Mucosa of gallbladder (tissue), 1 donor: Measurements from ENCODE around the gene NKPD1. TPM values are rescaled to one million over a fixed set of nuclear protein-coding genes. Genes with fewer than 3 reads are reported as not detected.
A peak's percentile ranks its signal among the peaks of the same experiment; 100 is the strongest.
"Not testable (repeated sequence)": the region's sequence is repeated elsewhere in the genome, so short reads cannot be mapped to it uniquely, and the experiment has no call there.

Experiments
- DNase-seq: peaks from one replicate; pipeline ENCODE4 v3.0.0-alpha.2; 2020; ENCODE audit warnings: low spot score
- total RNA-seq: library from RNA; stranded (reverse); gene quantifications from one replicate; pipeline ENCODE4 v1.2.1, GENCODE V29; 2021
- donor health status: DM: no; HTN: no; CAD: no.

NKPD1 gene
- total RNA-seq, 1 donor from 2014 or later = 0.52 TPM

DNA sequence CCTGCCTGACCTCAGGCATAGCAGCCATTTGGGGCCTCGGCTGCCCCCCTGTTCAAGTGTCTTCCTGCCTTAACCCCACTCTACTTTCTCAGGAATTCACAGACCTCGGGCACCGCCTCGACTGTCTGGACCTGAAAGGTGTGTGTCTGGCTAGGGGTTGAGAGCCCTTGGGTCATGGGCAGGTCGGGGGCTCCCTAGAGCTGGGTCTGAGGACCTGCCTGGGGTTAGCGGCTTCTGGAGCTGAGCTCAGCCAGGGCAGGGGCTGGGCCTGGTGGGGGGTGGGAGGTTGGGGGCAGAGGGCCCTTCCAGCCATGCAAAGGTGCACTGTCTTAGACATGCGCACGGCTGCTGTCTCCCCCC is 20.7 kb downstream of the NKPD1 start:
- DNase-seq = no peak

GRCh38 chr19:45139286-45140143 is 21.3 kb downstream of the NKPD1 start:
- DNase-seq = no peak

- DNase-seq = no peak
These were observed 22.5 kb downstream of the NKPD1 start for GRCh38 chr19:45138303-45138751.

- DNase-seq = no peak
These were observed 23.5 kb downstream of the NKPD1 start for GRCh38 chr19:45137179-45137761.

GRCh38 chr19:45136507-45137178 is 24.1 kb downstream of the NKPD1 start:
- no peak for DNase-seq

DNA sequence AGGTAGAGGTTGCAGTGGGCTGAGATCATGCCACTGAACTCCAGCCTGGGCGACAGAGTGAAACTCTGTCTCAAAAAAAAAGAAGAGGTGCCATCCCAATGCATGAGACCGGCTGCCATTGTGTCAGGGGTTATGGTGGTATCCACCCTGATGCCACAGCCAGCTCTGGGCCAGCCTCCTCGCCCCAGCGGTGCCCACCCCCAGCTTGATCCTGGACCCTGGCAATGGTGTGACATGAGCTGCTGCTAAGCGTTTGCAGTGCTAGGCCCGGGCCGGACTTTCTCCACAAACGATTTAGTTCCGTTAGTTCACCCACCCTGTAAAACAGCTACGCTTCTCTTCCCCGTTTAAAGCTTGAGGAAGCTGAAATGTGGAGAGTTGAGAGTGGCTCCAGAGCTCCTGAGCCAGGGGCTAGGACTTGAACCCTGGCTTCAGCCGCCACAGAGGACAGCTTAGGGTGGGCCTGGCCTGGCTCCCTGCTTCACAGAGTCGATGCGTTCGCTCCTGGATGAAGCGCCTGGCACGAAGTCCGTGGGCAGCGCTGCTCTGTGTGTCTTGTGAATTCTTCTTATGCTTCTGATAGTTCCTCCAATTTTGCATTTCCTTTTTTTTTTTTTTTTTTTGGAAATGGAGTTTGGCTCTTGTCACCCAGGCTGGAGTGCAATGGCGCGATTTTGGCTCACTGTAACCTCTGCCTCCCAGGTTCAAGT is 25.5 kb downstream of the NKPD1 start:
- no peak for DNase-seq

- DNase-seq = no peak
These were observed 27.1 kb downstream of the NKPD1 start for GRCh38 chr19:45133661-45134060.

DNA sequence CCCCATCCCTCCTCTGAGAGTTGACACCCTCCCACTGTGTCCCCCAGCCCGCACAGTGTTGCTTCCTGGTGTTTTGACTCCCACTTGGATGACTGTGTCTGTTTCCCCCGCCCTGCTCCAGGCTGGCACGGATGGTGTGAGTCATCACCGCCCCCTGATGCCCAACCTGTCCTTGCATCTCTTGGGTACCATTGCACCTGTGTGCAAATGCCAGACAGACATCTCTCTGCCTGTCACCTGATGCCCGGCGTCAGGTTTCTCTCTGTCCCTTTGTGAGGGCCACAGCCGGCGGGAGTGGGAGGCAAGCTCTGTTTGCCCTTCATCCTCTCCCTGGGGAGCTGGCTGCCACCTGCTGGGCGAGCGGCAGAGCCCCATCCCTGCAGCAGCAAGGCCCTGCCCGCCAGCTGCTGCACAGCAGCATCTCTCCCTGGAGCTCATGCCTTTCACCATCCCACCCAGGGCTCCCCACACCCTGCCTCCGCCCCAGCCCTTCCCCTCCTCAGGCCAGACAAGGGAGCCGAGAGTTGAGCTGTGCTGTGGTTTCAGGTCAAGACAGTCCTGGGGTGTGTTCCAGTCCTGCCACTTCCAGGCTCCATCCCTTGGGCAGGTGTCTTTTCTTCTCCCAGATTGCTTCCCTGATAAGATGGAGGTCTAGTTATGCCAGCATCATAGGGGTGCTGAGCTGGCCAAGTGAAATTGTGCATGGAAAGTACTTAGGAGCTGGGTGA is 29.7 kb downstream of the NKPD1 start:
- DNase-seq = peak; percentile 24

GRCh38 chr19:45130236-45130635 is 30.5 kb downstream of the NKPD1 start:
- DNase-seq = no peak

DNA sequence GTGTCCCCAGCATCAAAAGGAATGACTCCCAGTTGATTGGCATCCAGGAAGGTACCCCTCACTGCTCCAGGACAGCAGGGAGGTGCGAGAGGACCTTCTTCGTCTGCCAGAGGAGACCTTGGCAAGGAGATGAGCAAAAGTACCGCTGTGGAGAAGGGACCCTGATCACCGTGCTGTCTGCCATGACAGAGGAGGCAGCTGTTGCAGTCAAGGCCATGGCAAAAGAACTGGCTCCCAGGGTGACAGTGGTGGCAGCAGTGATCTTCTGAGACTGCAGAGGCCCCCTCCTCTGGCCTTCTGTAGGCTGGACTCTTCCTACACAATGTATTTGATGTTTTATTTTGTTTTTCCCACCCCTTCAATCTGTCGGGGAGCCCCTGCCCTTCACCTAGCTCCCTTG is 32.0 kb downstream of the NKPD1 start:
- no peak for DNase-seq

DNA sequence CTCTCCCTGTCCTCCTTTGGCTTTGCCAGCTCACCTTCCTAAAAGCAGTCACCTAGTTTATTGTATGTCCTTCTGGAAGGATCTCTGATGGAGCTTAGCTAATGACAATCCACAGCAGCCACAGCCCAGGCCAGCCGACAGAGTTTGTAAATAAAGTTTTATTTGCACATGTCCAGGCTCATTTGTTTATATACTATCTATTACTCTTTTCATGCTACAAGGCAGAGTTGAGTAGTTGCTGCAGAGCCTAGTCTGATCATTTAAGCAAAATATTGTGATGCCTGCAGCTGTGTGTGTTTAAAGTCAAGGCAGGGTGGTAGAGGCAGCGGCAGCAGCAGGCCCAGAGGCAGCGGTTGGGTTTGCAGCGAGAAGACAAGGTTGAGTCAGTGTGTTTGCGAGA is 32.6 kb downstream of the NKPD1 start:
- no peak for DNase-seq

GRCh38 chr19:45126654-45127053 is 34.1 kb downstream of the NKPD1 start:
- DNase-seq = peak; percentile 74

DNA sequence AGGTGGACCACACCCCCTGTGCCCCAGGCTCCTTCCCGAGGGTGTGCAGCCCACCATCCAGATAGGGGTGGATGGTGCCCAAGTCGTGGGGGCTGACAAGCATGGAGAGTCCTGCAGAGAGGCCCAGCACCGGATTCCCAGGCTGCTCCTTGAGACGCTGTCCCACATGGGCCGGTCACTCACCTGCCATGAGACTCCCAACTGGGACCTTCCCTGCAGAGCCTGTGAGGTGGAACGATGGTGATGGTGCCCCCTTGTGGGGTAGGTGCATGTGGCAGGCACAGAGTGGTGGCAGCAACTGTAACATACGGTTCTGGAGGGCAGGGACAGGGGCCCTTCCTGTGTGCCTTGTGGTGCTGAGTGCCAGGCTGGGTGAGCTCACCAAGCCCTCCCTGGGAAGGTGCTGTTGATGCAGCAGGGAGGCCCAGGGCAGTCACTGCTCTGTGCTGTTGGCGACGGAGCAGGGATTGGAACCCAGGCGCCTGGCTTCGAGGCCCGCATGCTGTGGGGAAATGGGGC is 34.7 kb downstream of the NKPD1 start:
- peak; percentile 82 for DNase-seq

- DNase-seq = no peak
These were observed 35.4 kb downstream of the NKPD1 start for GRCh38 chr19:45125360-45125759.

- DNase-seq = no peak
These were observed 36.8 kb downstream of the NKPD1 start for GRCh38 chr19:45124021-45124420.

DNA sequence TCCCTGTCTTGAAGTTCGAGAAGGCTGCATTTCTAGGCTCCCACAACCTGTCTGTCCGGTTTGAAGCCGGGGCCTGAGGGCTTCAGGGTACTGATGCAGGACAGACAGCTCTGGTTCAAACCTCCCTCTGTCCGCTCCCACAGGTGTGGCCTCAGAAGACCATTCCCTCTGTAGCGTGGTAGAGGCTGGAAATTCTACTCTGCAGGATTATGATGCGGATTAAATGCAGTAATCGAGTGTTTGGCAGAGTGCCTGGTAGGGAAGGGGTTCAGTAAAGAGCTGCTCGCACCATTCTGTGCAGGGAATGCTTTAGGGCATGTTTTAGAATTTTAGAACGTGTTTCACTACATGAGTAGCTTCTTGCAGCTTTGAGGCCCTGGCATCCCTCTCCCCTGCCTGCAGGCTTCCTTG is 37.3 kb downstream of the NKPD1 start:
- no peak for DNase-seq

- no peak for DNase-seq
These were observed 38.0 kb downstream of the NKPD1 start for GRCh38 chr19:45122832-45123231.

DNA sequence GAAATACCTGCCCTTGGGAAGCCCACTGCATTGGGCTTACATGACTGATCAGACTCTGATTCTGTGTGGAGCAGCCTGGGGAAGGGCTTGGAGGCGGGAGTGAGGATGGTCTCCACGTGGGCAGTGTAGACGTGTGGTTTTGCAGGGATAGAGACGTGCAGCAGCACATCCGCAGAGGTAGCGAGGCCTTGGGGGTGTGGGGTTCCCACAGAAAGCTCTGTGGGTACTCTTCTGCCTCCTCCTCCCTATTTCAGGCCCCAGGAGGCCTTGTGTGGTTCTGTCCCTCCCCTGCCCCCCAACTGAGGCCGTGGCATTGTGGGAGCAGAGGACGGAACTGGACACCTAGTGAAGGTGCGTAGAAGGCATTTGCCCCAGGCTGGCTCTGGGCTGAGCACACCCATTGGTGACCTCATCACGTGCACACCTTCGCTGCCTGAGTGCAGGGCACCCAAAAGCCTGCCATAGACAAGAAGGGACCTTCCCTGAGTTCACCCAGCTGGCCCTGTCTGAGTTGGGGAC is 38.9 kb downstream of the NKPD1 start:
- no peak for DNase-seq

GRCh38 chr19:45119582-45119981 is 41.2 kb downstream of the NKPD1 start:
- DNase-seq = no peak

DNA sequence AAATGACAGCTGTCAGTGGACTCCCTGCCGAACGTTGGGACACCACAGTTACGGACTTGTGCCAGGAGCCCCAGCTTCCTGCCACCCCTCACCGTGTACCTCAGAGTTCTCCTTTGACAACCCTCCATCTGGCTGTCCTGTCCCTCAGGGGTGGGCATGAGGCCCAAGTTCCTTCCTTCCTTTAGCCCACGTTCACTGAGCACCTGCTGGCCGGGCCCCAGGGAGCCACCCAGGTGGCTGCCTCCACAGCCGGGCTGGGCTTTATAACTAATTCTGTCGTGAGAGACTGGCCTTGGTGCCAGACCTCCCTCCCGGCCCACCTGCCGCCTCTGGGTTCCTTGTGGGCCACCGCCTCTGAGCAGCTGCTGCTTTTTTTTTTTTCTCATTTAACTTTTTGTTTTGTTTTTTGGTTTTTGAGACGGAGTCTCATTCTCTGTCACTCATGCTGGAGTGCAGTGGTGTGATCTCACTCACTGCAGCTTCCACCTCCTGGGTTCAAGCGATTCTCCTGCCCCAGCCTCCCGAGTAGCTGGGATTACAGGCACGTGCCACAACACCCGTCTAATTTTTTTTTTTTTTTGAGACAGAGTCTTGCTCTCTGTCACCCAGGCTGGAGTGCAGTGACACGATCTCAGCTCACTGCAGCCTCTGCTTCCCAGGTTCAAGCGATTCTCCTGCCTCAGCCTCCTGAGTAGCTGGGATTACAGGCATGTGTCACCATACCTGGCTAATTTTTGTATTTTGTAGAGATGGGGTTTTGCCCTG is 42.0 kb downstream of the NKPD1 start:
- DNase-seq = not testable (repeated sequence)
